GM18526 (cell line): Measurements from ENCODE around the gene SIRT3.

Experiments
- POLR2A ChIP-seq: IDR thresholded peaks from 3 replicates; pipeline ENCODE4 v1.6.1; 2011; ENCODE audit not compliant: insufficient read length; ENCODE audit errors: extremely low read depth

The SIRT3 gene

GRCh38 chr11:256952-257737 is 21.0 kb upstream of the SIRT3 start:
- no peak for TF ChIP-seq POLR2A

GRCh38 chr11:255816-256215 is 19.7 kb upstream of the SIRT3 start:
- TF ChIP-seq POLR2A: no peak

- TF ChIP-seq POLR2A: no peak
Measured at GRCh38 chr11:255176-255575, 19.0 kb upstream of the SIRT3 start.

- no peak for TF ChIP-seq POLR2A
Measured at GRCh38 chr11:253886-254270, 17.7 kb upstream of the SIRT3 start.

GRCh38 chr11:253160-253885 is 17.2 kb upstream of the SIRT3 start:
- no peak for TF ChIP-seq POLR2A

GRCh38 chr11:252666-253065 is 16.5 kb upstream of the SIRT3 start:
- TF ChIP-seq POLR2A: no peak

GRCh38 chr11:251550-251949 is 15.4 kb upstream of the SIRT3 start:
- no peak for TF ChIP-seq POLR2A

GRCh38 chr11:250740-251299 is 14.7 kb upstream of the SIRT3 start:
- no peak for TF ChIP-seq POLR2A

- TF ChIP-seq POLR2A: no peak
Measured at GRCh38 chr11:250274-250673, 14.1 kb upstream of the SIRT3 start.

- no peak for TF ChIP-seq POLR2A
Measured at GRCh38 chr11:249062-249461, 12.9 kb upstream of the SIRT3 start.

GRCh38 chr11:244376-244775 is 8.2 kb upstream of the SIRT3 start:
- TF ChIP-seq POLR2A: no peak

- no peak for TF ChIP-seq POLR2A
Measured at GRCh38 chr11:241634-242033, 5.5 kb upstream of the SIRT3 start.

GRCh38 chr11:240315-240714 is 4.2 kb upstream of the SIRT3 start:
- TF ChIP-seq POLR2A: no peak

GRCh38 chr11:236774-237767 is 929 bp upstream of the SIRT3 start, which contains the start of gene PSMD13:
Gene PSMD13, plus strand, starts transcription at chr11:236976. Its CDS starts 74 bp downstream, at chr11:237050.
- TF ChIP-seq POLR2A: peak; percentile 70

- TF ChIP-seq POLR2A: no peak
Measured at GRCh38 chr11:235609-235996, 539 bp downstream of the SIRT3 start.

GRCh38 chr11:235180-235579 is 962 bp downstream of the SIRT3 start:
- TF ChIP-seq POLR2A: no peak
